Pulmonary artery endothelial cell (primary cell): ENCODE measurements around the gene CPNE4. TPM values are rescaled to one million over a fixed set of nuclear protein-coding genes. Genes with fewer than 3 reads are reported as not detected.
"Not testable (repeated sequence)": the region's sequence is repeated elsewhere in the genome, so short reads cannot be mapped to it uniquely, and the experiment has no call there.

Source experiments
- DNase-seq: peaks from one replicate; pipeline ENCODE4 v3.0.0-alpha.2; 2011; ENCODE audit warnings: low read depth, low spot score
- total RNA-seq: library from RNA; depleted of rRNA; stranded (reverse); fragments of >200 nt; gene quantifications from 2 replicates; pipeline ENCODE4 v1.2.3, GENCODE V29; 2014

CPNE4 gene
- total RNA-seq, 1 donor from 2014 or later = not detected

- no peak for DNase-seq
These were observed 71.8 kb downstream of the CPNE4 start for GRCh38 chr3:131962982-131963381.

GRCh38 chr3:131960324-131960723 is 74.5 kb downstream of the CPNE4 start:
- DNase-seq = no peak

- DNase-seq = no peak
These were observed 76.8 kb downstream of the CPNE4 start for GRCh38 chr3:131957980-131958379.

- DNase-seq = no peak
These were observed 77.3 kb downstream of the CPNE4 start for GRCh38 chr3:131957511-131957910.

- no peak for DNase-seq
These were observed 86.0 kb downstream of the CPNE4 start for GRCh38 chr3:131948806-131949205.

- DNase-seq = no peak
These were observed 90.1 kb downstream of the CPNE4 start for GRCh38 chr3:131944676-131945075.

- no peak for DNase-seq
These were observed 101.1 kb downstream of the CPNE4 start for GRCh38 chr3:131933665-131934064.

- DNase-seq = no peak
These were observed 106.2 kb downstream of the CPNE4 start for GRCh38 chr3:131928593-131928992.

GRCh38 chr3:131925571-131925970 is 109.2 kb downstream of the CPNE4 start:
- no peak for DNase-seq

GRCh38 chr3:131922356-131922755 is 112.5 kb downstream of the CPNE4 start:
- no peak for DNase-seq

GRCh38 chr3:131917006-131917405 is 117.8 kb downstream of the CPNE4 start:
- DNase-seq = no peak

- DNase-seq = no peak
These were observed 120.6 kb downstream of the CPNE4 start for GRCh38 chr3:131914090-131914691.

GRCh38 chr3:131912255-131912654 is 122.6 kb downstream of the CPNE4 start:
- DNase-seq = no peak

GRCh38 chr3:131907796-131908195 is 127.0 kb downstream of the CPNE4 start:
- no peak for DNase-seq

- DNase-seq = no peak
These were observed 130.8 kb downstream of the CPNE4 start for GRCh38 chr3:131903988-131904415.

GRCh38 chr3:131901686-131902085 is 133.1 kb downstream of the CPNE4 start:
- no peak for DNase-seq

- DNase-seq = no peak
These were observed 133.9 kb downstream of the CPNE4 start for GRCh38 chr3:131900891-131901290.

- DNase-seq = no peak
These were observed 135.8 kb downstream of the CPNE4 start for GRCh38 chr3:131899021-131899420.

- no peak for DNase-seq
These were observed 136.5 kb downstream of the CPNE4 start for GRCh38 chr3:131898346-131898745.

- no peak for DNase-seq
These were observed 138.5 kb downstream of the CPNE4 start for GRCh38 chr3:131896285-131896684.

- DNase-seq = no peak
These were observed 139.0 kb downstream of the CPNE4 start for GRCh38 chr3:131895766-131896165.

GRCh38 chr3:131892331-131892730 is 142.5 kb downstream of the CPNE4 start:
- no peak for DNase-seq

GRCh38 chr3:131885871-131886270 is 148.9 kb downstream of the CPNE4 start:
- DNase-seq = not testable (repeated sequence)
